OCI-LY3 (cell line): ENCODE measurements around the gene KLHDC4.

Source experiments
- CTCF ChIP-seq: fragments of 200-600, 300-600 bp; sonication (generic); IDR thresholded peaks from 2 replicates; pipeline ENCODE4 v1.5.1; 2014; ENCODE audit warnings: antibody characterized with exemption, low read length, low read depth
- EZH2phosphoT487 ChIP-seq: fragments of 200-600 bp; shearing (Covaris generic); IDR thresholded peaks from 2 replicates; pipeline ENCODE4 v1.6.1; 2018; ENCODE audit warnings: antibody characterized with exemption, mixed run types, low read depth

- TF ChIP-seq CTCF (no peak), EZH2phosphoT487 (no peak)
These were observed 77.7 kb downstream of the KLHDC4 start for GRCh38 chr16:87687998-87688529.
